NCI-H2107 treated with DMSO at 0.1 percent for 48 hours (cell line): ENCODE results near the gene CFP.

Source experiments
- DNase-seq: peaks from one replicate; lab custom pipeline; 2025; ENCODE audit not compliant: unreplicated experiment; lab: John Stamatoyannopoulos, UW

Gene CFP

DNA sequence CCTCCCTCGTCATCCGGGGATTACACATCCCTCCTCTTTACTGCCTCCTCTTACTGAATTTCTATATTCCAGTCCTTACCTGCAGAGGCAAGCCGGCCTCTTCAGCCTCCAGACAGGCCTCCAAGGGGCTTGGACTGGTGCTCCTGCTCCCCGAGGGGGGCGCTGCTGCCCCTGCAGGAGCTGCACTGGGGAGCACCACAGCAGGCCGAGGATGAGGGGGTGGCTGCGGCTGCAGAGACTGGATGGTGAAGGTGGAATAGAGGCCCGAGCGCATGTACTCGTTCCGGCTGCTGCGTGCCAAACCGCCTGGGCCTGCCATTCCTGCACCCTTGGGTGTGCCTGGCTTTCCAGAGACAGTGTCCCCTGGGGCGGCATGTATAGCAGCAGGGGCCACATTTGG lies 9.1 kb upstream of the CFP start:
- no peak for DNase-seq

DNA sequence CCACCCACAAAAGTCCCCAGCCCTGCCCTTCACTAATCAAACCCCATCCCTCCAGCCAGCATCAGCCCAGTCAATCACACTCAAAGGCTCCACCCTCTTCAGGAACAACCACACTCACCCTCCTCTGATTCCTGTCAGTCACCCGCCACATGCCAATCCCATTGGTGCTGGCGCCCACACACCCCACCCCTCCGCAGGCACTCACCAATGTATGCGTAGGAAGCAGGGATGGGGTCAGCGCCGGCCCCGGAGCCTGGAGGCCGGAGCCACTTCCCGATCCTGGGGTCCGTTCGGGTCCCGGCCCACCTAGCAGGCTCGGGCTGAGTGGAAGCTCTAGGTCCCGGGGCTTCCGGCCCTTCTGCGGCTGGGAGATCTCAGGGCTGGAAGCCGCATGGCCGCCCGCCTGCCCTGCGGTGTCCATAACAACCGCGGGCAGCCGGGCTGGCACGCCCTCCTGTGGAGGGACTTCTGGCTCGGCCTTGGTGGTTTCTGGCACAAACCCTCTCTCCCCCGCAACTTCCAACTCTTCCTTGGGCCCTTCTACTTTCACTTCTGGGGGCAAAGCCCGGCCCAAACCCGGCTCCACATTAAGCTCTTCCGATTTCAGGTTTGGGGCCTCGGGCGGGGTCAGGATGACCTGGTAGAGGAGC lies 7.9 kb upstream of the CFP start:
- no peak for DNase-seq

DNA sequence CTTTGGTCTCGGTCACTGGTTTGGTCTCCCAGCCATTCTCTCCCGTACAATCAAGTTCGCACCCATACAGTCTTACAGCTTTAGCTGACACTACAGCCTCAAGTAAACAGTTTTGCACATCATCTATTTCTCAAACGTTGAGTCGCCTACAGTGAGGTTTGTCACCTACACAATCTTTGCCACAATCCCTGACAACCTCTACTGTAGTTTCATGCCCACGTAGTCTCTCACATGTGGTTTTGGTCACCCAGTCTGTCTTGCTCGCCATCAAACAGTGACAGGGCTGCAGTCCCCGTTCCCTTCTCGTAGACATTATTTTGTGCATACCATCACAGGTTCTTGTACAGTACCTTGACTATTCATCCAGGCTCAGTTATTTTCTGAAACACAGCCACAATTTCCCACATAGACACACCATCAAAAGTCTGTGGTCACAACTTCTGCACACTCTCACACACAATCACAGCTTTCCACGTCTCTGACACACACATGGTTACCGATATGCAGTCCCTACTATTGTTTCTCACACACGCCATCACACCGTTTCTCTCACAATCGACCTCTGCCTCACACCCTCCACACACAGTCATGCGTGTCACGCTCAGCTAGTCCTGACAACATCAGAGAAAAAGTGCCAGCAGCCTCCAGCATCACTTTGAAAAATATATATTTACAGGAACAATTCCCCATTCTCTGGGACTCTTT lies 5.3 kb upstream of the CFP start:
- DNase-seq, result no peak

DNA sequence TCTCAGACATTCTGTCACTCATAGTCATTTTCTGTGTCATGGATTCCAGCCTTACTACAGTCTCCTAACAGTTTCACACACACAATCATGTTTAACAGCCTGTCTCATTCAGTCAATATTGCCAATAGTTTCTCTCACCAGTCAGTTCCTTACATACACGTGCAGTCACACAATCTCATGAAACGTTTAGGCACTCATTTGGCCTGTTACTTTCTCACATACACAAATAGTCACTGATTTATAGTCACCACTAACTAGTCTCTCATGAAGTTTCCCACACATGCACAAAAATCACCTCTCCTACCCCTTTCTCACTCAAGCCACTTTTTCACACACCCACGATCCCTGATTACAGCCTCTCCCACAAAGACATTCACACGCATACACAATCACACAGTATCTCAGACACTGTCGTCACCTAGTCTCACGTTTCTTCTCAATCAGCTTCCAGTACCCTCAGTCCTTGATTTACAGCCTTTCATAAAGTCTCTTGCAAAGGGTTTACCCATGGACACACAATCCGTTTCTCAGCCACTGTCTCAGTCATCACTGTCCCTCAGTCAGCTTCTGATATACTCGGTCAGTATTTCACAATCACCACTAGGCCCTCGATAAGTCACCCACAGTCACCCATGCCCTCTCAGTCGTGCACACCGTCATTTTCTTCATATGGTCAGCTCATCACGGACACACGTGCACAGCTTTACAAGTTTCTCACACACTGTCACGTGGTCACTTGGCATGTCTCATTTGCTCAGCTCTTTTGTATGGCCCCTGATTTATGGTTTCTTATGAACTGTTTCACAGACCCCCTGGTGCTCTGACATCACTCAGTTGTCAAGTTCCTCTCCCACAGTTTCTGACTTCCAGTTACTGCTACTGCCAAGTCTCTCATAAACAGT lies 4.2 kb upstream of the CFP start:
- no peak for DNase-seq

DNA sequence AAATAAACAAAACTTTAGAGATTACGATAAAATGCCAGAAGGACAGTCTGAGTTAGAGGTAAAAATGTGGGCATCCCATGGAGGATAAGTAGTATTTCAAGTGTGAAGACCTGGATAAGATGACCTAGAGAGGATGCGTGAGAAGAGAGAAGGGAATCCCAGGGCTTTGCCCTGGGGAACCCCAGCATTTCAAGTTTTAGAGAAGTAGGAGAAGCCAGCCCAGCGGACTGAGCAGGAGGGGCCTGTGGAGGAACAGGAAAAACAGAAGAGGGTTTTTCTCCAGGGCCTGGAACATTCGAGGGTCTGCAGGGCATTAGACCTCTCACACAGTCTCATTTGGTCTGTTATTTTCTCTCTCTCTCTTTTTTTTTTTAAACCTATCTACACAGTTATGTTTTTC lies 2.9 kb upstream of the CFP start:
- no peak for DNase-seq

DNA sequence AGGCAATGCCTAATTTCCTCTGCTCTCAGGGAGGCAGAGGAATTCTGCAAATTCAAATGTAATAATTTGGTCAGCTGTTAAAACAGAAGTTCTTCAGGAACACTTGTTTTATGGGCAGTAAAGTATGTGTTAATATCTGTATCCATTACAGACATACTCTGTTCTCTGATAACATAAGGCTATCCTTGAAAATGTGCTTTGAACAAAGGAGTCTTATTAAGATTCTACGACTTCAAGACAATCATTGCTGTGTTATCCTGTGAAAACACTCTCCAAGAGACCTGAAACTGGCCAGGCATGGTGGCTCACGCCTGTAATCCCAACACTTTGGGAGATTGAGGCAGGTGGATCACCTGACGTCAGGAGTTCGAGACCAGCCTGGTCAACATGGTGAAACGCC lies 1.9 kb upstream of the CFP start:
- no peak for DNase-seq

DNA sequence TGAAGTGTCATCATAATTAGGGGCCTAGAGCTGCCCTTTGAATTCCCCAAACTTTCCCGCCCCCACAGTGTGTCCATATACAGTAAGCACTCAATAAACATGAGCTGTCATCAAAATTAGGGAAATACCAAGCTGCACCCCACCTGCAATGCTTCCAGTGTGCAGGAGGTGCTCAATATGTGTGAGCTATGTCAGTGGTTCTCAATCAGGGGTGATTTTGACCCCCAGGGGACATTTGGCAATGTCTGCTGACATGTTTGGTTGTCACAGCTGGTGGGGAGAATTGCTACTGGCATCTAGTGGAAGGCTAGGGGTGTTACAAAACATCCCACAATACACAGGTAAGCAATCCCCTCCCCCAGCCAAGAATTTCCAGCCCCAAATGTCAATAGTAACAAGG lies 748 bp downstream of the CFP start:
- no peak for DNase-seq

DNA sequence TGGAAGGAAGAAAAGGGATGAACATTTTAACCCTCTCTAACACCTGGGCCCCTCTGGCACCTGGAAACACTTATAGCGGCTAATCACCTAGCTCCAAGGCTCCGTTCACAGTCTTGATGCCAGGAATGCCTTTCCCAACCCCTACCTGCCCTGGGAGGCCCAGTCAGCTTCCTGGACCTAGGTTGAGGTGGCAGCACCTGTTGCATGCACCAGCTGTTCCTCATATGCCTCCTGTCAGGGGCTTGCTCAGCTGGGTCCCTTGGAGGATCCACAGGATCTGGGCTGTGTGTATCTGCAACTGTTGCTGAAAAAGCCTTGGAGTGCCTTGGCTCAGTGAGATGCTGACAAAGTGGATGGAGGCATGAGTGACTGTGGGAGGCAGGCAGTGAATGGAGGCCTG lies 4.4 kb downstream of the CFP start:
- DNase-seq, result no peak

DNA sequence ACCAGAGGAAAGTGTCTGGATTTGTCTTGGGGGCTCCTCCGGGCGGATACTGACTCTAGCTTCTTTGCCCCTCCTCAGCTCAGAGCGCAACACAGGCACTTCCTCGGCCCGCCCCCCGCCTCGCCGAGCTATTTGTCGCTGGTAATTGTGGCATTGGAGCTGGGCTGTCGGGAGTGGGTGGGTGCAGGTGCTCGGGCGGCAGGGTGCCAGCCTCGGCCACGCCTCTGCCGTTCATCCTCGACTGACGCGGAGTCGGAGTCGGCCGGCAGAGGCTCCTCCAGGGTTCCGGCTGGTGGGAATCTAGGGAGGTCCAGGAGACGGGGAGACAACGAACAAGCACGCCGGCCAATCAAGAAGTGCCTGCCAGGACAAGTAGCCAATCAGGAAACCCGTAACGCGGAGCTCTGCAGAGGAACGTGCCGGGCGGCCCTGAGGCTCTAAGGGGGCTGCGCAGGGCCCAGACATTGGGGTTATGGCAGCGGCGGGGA lies 6.1 kb downstream of the CFP start:
- peak; percentile 86 for DNase-seq

DNA sequence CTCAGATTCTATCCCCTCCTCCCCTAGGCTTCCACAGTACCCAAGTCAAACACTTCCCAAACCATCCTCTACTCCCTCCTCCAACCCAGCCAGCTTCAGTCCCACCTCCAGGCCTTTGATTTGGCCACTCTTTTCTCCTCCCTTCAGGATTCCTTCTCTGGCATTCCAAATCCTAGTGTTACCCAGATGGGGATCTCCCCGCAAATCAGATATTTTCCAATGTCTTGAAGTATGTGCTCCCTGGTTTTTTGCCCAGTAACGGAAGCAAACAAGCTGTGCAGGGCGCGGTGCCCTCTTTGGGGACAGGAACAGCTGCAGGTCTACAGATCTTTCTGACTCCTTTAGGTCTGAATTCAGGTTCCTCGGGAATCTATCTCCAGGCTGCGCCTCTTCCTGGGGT lies 7.9 kb downstream of the CFP start:
- DNase-seq, result no peak

DNA sequence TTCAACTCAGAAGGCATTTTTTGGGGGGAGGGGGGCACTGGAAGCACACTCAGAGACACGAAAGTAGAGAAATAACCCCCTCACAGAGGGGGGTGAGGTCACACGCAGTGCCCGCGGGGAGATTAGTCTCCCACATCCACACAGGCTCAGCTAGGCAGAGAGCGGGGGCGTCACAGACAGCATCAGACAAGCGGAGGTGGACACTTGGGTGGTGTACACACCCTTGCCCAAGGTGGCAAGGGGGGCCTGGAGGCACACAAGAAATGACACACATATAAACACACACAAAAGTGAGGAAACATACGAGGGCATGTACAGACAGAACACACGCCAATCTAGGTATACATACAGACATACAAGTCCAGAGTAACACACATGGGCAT lies 9.4 kb downstream of the CFP start:
- DNase-seq, result no peak

DNA sequence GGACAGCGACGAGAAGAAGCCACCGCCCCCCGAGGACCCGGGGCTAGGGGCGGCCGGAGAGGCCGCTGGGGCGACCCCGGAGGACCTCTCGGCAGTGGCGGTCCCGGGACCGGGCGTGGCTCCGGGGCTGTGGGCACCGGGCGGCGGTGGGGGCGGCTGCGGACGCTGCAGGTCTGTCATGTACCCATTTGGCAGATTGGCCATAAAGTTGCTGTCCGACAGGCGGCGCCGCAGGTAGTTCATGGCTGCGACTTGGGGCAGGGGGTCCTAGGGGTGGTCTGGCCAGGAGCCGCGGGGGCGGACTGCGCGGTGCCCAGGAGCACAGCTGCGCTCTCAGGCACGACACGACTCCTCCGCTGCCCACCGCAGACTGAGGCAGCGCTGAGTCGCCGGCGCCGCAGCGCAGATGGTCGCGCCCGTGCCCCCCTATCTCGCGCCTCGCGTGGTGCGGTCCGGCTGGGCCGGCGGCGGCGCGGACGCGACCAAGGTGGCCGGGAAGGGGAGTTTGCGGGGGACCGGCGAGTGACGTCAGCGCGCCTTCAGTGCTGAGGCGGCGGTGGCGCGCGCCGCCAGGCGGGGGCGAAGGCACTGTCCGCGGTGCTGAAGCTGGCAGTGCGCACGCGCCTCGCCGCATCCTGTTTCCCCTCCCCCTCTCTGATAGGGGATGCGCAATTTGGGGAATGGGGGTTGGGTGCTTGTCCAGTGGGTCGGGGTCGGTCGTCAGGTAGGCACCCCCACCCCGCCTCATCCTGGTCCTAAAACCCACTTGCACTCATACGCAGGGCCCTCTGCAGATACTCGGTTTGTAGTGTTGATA lies 10.0 kb downstream of the CFP start, which contains the start of gene SYN1:
TSS of gene SYN1 (minus strand) at position 372 of the 817 bp plus-strand sequence. CDS start at position 243, 129 bp downstream.
- peak; percentile 50 for DNase-seq

DNA sequence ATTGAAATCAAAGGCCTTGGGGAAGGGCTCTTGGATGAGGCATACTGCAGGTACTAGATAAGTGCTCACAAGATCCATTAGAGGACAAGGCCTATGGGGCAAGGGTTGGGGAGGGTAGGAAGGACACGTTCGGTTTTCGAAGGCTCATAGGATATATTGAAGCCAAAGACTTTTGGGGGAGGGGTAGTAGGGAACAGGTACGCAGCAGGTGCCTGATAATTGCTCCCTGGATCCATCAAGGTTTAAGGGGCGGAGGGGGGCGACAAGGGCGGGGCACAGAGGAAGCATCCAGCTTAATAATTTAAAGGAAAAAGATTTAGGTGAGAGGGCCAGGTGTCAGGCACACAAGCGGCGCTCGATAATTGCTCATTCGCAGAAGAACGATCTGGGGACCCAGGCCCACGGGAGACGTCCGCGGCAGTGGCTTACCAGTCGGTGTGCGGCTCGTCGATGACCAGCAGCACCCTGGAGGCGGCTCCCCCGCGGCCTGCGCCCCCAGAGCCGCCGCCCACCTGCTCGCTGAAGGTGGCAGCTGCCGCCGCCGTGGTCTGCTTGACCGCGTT lies 10.7 kb downstream of the CFP start:
- DNase-seq, result no peak

DNA sequence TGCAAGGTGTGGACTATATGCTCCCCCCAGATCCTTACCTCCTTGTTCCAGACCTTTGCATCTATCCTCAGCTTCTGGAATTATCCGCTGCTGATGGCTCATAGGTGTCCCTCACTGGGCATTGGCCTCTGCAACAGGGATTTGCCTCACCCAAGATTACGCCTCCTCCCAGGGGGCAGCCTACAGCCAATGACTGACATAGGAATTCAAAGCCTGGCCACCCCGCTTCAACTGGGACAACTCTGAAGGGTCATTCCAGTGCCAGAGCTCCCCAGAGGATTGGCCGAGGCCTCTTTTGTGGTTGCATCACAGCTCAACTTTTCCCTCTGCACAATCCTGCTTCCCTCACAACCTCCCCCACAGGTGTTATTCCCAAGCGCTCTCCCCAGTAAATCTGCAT lies 15.1 kb downstream of the CFP start:
- no peak for DNase-seq

DNA sequence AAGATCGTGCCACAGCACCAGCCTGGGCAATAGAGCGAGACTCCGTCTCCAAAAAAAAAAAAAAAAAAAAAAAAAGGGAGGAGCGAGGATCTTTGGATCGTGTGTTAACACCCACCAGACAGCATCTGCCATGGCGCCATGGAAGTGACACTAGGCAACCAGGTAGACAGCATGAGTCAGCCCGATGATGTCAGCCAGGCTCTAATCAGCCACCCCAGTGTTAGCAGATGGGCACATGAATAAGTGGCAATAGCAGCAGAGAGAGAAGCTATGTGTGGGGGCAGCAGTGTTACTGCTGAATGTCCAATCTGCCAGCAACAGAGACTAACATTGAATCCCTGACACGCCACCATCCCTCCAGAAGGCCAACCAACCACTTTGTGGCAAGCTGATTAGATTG lies 16.6 kb downstream of the CFP start:
- no peak for DNase-seq

DNA sequence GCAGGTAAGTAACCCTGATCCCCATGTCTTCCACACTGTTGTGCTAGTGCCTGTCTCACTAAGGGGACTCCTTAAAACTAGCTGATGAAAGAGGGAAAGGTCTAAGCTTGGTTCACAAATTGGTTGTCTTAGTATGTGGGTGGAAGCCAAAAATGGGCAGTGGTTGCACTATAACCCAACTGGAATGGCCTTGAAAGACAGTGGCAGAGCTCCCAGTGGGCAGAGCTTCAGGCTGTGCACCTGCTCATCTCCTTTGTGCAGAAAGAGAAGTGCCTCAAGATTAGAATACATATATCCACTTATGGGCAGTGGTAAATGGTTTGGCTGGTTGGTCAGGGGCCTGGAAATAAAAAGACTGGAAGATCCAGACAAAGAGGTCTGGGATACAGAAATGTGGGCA lies 17.3 kb downstream of the CFP start:
- DNase-seq, result no peak

DNA sequence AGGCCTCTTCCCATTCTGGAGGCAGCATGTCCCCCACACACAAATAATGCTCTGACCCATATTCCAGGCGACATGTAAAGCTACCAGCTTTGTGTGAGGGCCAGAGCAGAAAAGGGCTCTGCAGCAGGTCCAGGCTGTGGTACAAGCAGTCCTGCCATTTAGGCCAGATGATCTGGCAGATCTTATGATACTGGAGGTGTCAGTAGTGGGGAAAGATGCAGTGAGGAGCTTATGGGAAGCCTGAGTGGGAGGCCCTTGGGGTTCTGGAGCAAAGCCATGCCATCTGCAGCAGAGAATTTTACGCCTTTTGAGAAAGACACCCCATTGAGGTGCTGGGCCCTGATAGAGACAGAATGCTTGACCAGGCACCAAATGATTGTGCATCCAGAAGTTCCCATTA lies 17.8 kb downstream of the CFP start:
- no peak for DNase-seq

DNA sequence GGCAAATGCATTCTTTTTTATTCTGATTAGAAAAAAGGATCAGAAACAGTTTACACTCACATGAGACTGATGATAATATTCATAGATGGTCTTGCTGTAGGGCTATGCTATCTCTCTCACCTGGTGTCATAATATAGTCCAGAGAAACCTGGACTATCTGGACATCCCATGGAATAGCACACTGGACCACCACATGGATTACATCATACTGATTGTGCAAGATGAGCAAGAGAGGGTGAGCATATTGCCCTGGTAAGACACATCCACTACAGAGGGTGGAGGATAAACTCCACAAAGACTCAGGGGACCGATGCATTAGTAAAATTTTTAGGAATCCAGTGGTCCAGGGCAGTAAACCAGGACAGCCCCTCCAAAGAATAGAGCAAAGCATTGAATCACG lies 18.2 kb downstream of the CFP start:
- DNase-seq, result no peak

DNA sequence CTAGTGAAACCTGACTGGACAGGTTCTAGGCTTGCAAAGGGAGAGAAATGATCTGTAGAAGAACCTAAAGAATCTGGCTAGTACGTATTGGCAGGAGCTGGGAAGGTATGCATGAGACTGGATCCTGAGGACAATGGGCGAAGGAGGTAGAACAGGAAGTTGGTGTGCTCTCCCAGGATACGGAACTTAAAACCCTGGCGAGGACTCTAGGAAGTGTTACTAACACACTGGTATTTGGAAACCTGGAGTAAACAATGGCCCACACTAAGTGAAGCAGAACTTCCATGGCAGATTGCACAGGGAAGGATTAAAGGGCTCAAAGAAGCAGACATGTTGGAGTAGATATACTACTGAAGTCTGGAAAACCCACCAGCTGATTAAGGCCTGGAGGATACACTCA lies 19.2 kb downstream of the CFP start:
- DNase-seq, result no peak

DNA sequence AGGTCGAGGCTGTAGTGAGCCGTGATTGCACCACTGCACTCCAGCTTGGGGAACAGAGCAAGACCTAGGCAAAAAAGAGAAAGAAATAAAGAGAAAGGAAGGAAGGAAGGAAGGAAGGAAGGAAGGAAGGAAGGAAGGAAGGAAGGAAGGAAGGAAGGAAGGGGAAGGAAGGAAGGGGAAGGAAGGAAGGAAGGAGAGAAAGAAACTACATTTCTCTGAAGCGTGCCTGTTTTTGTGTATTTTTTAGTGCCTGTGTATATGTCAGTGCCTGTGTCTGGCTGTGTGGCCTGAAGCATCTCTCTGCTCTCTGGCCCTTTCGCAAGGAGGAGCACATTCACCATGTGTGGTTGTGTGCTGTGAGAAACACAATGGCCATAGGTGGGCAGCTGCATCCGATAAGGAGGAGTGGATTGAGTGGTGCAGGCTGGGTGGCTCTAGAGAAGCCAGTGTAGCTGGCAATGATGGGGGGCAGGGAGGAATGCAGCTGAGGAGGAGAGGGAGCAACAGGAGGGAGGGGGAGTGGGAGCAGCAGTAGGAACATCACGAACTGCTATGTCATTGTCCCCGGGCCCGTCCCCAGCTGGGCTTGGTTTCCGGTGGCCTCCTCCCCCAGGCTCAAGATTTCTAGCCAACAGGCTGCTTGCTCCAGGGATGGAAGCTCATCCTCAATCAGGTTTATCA lies 21.5 kb downstream of the CFP start:
- no peak for DNase-seq
